ENCODE results near the gene ATXN7L2.

Gene ATXN7L2

DNA sequence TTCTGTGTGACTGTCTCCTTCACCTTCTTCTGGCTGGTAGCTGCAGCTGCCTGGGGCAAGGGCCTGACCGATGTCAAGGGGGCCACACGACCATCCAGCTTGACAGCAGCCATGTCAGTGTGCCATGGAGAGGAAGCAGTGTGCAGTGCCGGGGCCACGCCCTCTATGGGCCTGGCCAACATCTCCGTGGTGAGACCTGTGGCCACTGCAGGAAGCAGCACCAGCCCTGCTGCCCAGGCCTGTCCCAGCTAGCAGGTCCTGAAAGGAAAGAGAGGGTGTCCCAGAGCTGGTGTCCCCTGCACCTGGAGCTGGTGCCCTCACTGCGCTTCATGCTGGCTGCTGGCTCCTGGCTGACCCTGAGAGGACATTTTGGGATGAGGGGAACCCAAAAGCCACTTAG lies 5.9 kb upstream of the ATXN7L2 start:
- DNase-seq: no peak

DNA sequence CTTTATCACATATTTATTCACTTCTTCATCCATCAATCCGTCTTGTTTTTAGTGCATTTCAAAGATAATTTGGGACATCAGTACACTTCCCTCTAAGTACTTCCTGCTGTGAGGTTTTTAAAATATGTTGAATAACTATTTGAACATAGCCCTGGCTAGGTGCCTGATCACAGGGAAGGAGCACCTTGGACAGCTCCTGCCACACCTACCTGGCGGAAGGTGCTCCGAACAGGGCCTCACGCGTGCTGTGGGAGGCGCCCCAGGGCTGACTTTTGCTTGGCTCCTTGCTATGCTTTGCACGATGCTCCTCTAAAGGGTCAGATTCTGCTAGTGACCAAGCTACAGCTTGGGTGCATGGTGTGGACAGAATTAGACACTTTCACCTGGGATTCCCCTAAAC lies 4.9 kb upstream of the ATXN7L2 start:
- DNase-seq: no peak

DNA sequence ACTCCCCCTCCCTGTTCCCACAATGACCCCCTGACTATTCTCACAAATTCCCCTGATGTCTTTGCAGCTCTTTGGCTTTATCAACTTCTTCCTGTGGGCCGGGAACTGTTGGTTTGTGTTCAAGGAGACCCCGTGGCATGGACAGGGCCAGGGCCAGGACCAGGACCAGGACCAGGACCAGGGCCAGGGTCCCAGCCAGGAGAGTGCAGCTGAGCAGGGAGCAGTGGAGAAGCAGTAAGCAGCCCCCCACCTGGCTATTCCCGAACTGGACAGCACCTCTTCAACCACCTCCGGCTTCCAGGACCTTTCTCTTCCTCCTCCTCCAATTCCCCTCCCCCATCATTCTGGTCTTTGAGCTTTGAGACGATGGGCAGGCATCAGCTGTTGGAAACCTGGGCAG lies 4.4 kb upstream of the ATXN7L2 start:
- no peak for DNase-seq

DNA sequence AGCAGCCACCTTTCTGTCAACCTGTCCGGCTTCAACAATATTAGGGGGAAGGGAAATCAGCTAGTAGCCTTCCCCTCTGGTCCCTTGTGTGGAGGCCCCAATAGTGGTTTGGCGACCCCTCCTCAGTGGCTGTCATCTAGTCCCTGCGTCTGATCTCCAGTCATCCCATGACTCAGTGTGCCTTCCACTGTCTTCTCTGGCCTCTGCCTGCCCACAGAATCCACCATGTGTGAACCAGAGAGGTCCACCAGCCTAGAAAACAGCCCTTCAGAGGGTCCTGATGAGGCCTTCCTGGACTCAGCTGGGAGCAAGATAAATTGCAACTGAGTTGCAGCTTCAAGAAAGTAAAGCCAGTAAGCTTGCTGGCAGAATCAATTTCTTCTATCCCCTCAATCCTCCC lies 3.8 kb upstream of the ATXN7L2 start:
- no peak for DNase-seq

DNA sequence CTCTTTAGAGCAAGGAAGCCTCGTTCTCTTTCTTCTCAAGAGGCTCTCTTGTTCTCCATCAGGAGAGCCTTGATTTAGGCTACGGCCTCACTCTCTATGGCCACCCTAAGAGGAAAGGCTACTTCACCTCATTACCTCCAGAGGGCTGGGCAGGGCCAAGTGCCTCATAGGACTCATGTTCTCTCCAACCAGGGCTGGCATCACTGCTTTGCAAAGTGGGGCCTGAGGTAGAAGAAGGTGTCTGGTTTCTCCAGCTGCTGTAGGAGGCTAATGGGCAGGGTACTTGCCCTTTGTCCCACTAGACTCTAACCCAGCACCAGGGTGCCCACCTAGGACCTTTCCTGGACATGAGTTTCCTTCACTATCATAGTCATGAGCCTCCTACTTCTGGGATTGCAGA lies 2.1 kb upstream of the ATXN7L2 start:
- DNase-seq: no peak

DNA sequence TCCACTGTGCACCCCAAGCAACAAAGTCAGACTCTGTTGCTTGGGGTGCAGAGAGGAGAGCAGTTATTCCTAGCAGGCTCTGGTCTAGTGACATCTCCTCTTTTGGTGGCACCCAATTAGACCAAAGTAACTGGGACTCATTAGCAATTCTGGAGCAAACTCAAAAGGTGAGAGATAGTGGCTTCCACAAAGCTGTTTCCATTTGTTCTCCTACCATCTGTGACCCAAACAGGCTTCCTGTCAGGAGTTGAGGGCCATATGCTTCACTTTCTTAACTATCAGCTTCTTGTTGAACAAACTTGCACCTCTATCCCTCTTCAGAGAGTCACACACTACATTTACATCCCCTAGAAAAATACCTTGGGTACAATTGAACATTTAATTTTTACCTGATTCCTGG lies 1.5 kb upstream of the ATXN7L2 start:
- no peak for DNase-seq

DNA sequence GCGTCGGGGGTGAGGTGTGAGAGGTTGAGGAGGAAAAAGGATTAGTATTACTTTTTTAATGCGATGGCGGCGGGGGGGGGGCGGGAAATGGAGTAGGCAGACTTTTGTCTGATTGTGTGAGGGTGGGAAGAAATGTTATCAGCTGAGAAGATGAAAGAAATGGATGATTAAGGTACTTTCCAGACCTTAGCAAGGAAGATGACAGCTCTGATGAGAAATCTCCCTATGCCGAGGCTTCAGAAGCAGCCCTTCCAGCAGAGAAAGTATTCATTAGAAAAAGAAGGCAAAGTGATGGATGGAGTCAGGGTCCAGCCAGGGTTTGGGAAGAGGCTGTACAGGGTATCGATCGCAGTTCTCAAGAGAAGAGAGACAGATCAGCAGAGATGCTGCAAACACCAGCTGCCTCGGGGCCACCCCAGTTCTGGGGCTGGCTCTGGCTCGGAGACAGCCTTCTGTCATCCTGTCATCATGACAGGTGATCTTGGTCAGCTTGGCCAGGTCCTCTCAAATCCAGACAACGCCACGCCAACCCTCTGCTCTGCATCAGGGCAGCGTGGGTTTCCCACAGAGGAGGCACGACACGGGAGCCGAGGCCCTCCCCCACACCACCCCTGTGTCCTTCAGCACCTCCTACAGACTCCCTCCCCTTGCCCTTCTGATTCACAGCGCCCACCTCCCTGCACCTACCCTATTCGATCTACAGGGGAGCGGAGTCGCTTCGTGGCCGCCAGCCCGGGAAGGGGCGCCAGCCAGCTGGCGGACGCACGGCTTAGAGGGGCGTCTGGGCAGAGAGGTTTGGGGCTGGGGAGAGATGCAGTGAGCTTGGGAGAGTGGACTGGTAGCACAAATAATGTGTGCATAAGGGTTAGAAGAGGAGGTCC lies 674 bp upstream of the ATXN7L2 start:
- DNase-seq: peak; percentile 26 to 31

DNA sequence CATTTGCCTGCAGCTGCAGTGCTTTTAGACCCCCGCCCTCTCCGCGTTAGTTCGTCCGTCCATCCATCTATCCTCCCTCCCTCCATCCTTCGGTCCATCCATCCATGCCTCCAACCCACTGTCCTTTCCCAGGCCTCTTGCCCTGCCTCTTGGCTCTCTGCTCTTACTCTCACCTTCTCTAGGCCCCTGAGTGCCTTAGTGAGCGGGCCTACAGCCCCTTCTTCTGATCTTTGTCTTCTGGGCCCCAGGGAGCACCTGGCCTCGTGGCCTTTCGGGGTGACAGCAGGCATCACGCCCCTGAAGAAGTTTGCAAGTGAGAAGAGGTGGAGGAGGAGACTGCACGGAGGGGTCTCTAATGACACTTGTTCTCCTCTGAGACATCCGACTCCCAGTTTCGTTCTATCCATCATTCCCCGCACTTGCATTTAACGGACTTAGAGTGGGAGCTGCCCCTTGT lies 842 bp downstream of the ATXN7L2 start:
- DNase-seq: no peak

DNA sequence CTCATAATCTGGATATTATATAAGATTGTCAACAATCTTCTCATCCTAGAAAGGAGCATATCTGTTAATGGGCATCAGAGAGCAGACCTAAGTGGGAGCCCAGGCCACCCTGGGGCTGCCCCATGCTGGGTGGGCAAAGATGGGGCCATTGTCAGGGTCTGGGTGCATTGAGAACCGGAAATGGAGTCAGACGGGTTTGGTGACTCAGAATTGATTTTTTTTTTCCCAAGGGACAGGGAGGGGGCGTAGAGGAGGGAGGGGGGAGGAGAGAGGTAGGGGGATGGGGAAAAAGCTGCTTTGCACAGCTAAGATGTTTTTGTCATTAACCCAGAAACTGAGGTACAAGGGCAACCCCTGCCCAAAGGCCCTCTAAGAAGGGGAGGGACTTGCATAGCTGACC lies 1.3 kb downstream of the ATXN7L2 start:
- DNase-seq: no peak

DNA sequence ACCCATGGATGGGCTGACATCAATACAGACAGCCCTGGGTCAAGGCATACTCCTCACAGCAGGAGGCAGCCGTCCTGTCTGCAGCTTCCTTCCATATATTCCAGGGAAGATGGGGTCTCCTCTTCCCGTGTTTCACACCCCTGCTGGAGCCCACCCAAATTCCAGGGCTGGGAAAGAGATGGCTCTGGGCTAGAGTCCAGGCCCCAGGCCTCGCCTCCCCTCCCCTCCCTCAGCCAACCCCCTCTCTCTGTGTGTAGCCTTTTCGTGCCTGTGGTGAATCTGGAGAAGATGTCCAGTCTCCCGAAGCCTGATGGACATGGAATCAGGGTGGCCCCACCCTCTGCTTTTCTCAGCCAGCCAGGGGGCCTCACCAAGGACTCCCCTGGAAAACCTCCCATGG lies 3.6 kb downstream of the ATXN7L2 start:
- DNase-seq: no peak

DNA sequence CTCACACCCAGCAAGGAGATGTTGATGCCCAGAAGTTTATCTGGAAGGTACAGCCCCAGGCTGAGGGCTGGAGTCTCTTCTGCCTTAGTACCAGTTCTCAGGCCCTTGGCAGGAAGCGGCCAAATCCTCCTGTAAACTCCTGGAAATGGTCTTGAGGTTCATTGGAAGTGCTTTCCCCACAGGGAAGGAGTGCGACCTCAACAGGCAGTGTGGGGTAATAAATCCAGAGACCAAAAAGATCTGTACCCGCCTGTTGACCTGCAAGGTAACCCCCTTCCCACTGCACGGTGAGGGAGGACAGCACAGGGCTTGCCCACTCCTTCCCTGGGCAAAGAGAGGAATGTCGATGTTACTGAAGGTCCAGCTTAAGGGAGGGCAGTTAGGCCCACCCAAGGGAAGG lies 4.5 kb downstream of the ATXN7L2 start:
- no peak for DNase-seq

DNA sequence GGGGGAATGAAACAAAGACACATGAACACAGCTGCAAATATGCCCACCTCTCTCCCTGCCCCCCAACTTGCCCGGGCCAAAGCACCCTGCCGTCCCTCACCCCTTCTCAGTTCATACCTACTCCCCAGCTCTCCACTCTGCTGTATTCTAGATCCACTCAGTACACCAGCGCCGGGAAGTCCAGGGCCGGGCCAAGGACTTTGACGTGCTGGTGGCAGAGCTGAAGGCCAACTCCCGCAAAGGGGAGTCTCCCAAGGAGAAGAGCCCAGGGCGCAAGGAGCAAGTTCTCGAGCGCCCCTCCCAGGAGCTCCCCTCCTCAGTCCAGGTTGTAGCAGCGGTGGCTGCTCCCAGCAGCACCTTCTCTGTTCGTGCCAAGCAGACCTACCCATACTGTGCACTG lies 5.0 kb downstream of the ATXN7L2 start:
- no peak for DNase-seq

DNA sequence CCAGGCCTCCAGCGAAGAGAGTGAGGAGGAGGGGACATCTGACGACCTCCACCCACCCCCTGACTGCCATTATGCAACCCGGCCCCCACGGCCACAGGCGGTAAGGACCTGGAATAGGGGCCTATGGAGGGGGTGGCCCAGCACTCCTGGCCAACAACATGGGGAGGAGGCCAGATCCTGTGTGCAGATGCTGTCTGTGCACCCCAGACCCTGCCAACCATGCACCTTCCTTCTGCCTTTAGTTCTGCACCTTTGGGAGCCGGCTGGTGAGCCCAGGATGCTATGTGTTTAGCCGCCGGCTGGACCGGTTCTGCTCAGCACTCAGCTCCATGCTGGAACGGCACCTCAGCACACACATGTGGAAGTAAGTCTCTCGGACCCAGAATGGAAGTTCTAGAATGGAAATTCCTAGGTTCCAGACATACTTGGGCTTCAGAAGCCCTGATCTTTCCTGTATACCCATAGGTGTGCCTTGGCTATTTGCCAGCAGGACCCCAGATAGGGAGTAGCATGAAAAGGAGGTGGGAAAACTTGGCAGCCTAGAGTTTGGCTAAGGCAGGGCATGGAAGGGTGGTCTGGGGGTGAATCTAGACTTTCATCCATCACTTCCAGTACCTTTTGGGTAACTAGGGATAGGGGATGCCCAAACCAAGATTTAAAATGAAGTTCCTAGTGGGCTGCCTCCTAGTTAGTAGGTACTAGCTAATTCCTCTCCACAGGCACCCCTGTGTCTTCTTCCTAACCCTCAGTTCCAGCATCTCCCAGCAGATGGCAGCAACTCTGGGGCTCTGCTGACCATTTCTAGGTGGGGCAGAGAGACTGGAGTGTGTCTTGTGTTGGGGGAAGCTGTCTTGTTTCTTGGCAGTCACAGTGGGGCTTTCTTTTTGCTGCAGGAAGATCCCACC lies 6.6 kb downstream of the ATXN7L2 start:
- peak; percentile 76 to 79 for DNase-seq

DNA sequence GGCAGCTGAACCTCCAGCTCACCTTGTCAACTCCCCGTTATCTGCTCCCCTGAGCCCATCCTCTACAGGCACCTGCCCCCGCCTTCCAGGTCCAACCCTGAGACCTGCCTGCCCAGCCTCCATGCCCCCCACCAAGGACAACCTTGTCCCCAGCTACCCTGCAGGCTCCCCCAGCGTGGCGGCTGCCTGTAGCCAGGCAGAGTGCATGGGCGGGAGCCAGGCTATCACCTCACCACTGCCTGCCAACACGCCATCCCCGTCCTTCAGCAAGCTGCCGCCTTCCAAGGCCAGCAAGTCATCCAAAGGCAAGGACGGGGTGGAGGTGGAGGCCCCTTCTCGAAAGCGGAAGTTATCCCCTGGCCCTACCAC lies 7.2 kb downstream of the ATXN7L2 start:
- no peak for DNase-seq

DNA sequence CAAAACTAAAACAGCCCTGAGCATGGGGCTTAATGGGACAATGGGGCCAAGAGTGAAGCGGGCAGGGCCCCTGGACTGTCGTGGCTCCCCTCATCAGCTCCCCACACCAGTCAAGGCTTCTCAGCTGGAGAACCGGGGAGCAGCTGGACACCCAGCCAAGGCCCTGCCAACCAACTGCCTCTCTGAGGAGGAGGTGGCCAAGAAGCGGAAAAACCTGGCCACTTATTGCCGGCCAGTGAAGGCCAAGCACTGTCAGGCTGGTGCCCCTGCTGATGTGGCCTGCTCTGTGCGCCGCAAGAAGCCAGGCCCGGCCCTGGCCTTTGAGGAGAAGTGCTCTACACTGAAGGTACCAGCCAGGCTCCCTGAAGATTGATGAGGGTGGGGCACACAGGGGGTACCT lies 7.7 kb downstream of the ATXN7L2 start:
- DNase-seq: no peak

DNA sequence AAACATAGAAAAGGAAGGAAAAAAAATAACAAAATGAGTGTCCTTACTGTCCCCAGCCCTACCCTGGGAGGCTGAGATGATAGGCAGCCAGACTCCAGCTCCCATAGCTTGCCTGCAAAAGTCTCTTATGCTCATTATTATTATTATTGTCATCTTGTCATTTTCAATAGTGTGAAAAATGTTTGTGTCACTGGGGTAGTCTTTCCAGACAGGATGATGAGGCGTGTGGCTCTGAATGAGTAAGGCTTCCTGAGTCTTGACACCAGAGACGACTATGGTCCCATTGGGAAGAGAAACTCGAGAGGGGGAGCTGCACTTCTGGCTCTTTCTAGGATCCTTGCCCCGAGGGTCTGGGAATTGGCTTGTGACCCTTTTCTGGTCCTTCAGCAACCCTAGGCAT lies 9.1 kb downstream of the ATXN7L2 start:
- no peak for DNase-seq

DNA sequence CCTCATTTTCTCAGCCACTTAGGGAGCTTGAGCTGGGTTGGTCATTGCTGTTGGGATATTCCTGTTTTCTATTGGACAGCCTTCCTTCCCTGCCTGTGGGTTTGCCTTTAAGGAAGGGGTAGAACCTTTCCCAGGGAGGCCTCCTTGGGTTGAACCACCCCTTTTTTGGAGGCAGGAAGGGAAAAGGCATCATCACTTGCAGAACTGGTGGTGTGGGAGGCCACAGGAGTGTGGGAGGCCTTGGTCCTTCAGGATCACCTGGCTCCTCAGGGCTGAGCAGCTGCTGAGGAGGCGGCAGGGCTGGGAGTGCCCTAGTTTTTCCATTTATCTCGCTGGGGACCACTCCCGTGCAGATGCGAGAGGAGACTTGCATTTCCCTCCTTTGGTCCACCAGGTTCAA lies 9.5 kb downstream of the ATXN7L2 start:
- DNase-seq: no peak

DNA sequence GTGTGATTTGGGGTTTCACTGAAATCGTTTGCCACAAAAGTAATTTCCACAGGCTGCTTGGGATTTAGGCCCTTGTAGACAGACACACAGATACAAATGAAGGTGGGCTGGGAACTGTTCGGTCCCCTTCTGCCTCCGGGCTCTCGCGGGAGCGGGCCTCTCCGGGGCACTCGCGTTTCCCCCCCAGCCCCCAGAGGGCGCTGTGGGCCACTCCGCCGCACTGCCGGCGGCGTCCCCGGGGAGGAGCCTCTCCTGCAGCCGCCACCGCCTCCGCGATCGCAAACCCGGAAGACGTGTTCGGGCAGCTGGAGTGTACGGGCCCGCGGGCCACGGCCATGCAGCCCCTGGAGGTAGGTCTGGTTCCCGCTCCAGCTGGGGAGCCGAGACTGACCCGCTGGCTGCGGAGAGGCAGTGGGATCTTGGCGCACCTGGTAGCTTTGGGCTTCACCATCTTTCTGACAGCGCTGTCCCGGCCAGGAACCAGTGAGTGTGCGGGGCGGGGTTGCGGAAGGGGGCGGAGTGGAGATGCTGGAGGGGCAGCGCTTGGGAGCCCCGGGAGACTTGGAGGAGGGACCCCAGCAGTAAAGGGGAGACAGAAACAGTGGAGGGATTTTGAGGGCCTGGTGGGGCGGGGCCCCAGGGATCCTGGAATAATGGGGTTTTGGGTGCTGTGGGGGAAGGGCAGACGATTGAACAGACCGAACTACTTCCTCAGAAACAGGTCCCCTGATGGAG lies 10.3 kb downstream of the ATXN7L2 start, which contains the start of gene CYB561D1:
CYB561D1 (plus strand) TSS at position 290 of the 735 bp plus-strand sequence; CDS start at position 336, 46 bp downstream.
- DNase-seq: peak; percentile 83 to 84

DNA sequence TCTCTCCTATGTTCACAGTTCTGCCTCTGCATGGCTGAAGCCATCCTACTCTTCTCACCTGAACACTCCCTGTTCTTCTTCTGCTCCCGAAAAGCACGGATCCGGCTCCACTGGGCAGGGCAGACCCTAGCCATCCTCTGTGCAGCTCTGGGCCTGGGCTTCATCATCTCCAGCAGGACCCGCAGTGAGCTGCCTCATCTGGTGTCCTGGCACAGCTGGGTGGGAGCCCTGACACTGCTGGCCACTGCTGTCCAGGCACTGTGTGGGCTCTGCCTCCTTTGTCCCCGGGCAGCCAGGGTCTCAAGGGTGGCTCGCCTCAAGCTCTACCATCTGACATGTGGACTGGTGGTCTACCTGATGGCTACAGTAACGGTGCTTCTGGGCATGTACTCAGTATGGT lies 12.0 kb downstream of the ATXN7L2 start:
- no peak for DNase-seq

DNA sequence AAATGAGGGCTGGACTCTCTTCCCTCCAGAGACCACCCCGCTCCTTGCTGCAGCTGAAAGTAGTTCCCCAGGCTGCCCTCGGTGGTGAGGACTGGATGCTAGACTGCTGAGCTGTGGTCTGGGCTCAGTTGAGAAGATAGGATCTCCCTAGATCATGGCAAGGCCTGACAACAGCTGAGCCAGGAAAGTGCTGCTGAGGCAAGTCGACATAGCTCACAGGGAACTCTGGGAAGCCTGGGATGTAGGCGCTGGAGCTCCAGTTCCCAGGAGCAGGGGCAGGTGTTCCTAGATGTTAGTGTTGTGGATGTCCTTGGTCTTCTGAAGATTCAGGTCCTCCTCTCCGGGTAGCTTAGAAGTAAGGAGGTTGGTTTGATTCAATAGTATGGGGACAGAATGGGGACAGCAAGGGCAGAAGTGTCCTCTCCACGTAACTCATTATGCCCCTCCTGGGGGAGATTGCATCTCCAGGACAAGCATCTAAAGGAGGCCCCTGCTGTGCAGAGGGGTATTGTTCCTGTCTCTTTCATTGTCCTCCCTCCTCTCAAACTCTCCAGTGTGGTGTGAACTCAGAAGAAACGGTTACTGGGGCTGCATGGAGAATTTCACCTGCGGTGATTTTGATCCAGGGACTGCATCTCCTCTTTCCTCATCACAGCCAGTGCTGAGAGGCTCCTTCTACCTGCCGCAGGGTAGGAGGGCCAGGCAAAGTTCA lies 13.9 kb downstream of the ATXN7L2 start:
- no peak for DNase-seq

DNA sequence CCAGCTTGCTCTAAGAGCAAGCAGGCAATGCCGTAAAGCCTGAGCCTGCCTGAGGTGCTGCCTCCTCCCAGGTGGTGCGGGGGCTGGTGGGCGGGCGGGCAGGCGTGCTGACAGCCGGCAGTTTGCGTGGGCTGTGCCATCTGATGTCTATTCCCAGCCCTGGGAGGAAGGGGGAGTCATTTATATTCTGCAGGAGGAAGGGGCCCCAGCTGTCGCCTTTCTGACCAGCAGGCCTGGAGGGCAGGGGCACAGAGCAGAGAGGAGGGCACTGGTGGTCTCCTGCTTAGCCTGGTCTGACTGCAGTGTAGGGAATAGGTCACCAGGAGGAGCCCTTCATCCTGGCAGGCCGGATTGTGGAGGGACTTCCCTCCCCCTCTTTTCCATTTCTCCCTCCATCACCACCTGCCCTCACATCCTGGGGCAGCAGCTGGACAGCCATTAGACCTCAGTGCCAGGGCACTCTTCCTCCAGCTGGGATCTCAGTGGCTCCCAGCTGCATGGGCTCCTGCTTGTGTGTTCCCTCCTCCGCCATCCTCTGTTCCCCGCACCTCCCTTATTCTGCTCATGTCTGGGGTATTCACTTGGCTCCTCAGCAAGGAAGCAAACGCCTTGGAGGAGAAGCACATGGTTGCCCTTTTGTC lies 14.6 kb downstream of the ATXN7L2 start:
- peak; percentile 44 to 55 for DNase-seq

DNA sequence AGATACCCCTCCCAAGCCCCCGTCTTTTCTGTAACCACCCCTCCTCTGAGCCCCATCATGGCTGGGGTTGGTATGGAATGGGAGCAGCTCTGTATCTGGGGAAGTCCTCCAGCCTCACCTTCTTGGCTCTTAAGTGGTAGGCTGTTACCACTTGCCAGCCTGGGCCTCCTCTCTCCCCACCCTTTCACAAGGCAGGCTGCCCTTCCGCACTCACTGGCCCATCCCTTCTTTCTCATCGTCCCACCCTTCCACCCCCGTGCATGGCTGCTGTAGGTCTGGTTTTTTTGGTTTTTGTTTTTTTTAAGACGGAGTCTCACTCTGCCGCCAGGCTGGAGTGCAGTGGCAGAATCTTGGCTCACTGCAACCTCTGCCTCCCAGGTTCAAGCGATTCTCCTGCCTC lies 15.4 kb downstream of the ATXN7L2 start:
- no peak for DNase-seq
